ENCODE data around the gene EMC6. TPM values are rescaled to one million over a fixed set of nuclear protein-coding genes. Genes with fewer than 3 reads are reported as not detected.

EMC6 gene
- total and polyA plus RNA-seq, 2 of the 13 experiments (the other 11 are each of a cell fraction or from before 2014, with no cell fraction given), result 45.1 to 47.7 TPM

GRCh38 chr17:3635474-3636153 lies 33.0 kb upstream of the EMC6 start (continued):
- TF ChIP-seq PBX3 (CRISPR knock-in tag; IDR thresholded peaks at IDR 0.05; ENCODE audit: borderline replicate concordance), result no peak
- no peak for TF ChIP-seq FOXK1 (CRISPR knock-in tag; IDR thresholded peaks at IDR 0.05; ENCODE audit: borderline replicate concordance, low read depth)
- no peak for TF ChIP-seq ZNF343 (CRISPR knock-in tag; IDR thresholded peaks at IDR 0.05)
- TF ChIP-seq HES4 (CRISPR knock-in tag; IDR thresholded peaks at IDR 0.05; ENCODE audit: borderline replicate concordance), result peak; percentile 64; the same call in 1 of the 2 replicates
- no peak for TF ChIP-seq ZBTB10 (CRISPR knock-in tag; IDR thresholded peaks at IDR 0.05; ENCODE audit: borderline replicate concordance)
- TF ChIP-seq TFDP1 (CRISPR knock-in tag; IDR thresholded peaks at IDR 0.05; ENCODE audit: borderline replicate concordance), result no peak
- no peak for TF ChIP-seq ZSCAN31 (CRISPR knock-in tag; IDR thresholded peaks at IDR 0.05; ENCODE audit: low read depth)
- TF ChIP-seq NPAS2 (CRISPR knock-in tag; IDR thresholded peaks at IDR 0.05; ENCODE audit: borderline replicate concordance), result no peak
- no peak for TF ChIP-seq GPBP1L1 (CRISPR knock-in tag; IDR thresholded peaks at IDR 0.05)
- TF ChIP-seq E2F1 (CRISPR knock-in tag; IDR thresholded peaks at IDR 0.05), result no peak
- TF ChIP-seq MTA3 (CRISPR knock-in tag; IDR thresholded peaks at IDR 0.05), result no peak
- no peak for TF ChIP-seq AGO2 (optimal IDR thresholded peaks at IDR 0.05; ENCODE audit: low read depth, low read length)
- peak; percentile 23; the same call in 1 of the 2 replicates for TF ChIP-seq TRIM24 (CRISPR knock-in tag; IDR thresholded peaks at IDR 0.05)
- TF ChIP-seq ZNF24 (IDR thresholded peaks at IDR 0.05), result no peak
- TF ChIP-seq ZNF33B (CRISPR knock-in tag; IDR thresholded peaks at IDR 0.05), result no peak
- peak; percentile 71 for TF ChIP-seq ZFY (CRISPR knock-in tag; IDR thresholded peaks at IDR 0.05)
- TF ChIP-seq ZBTB14 (CRISPR knock-in tag; IDR thresholded peaks at IDR 0.05), result no peak
- TF ChIP-seq, protein P1, sequence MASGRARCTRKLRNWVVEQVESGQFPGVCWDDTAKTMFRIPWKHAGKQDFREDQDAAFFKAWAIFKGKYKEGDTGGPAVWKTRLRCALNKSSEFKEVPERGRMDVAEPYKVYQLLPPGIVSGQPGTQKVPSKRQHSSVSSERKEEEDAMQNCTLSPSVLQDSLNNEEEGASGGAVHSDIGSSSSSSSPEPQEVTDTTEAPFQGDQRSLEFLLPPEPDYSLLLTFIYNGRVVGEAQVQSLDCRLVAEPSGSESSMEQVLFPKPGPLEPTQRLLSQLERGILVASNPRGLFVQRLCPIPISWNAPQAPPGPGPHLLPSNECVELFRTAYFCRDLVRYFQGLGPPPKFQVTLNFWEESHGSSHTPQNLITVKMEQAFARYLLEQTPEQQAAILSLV (CRISPR knock-in tag; IDR thresholded peaks at IDR 0.05; ENCODE audit: borderline replicate concordance), result no peak
- no peak for TF ChIP-seq RBFOX2 (IDR thresholded peaks at IDR 0.05; ENCODE audit: low read depth, low read length)

Measured in HepG2 (cell line).